ENCODE results near the gene SOCS1.

GRCh38 chr16:11234884-11235702 is 20.9 kb downstream of the SOCS1 start:
- no peak for TF ChIP-seq EZH2 (IDR thresholded peaks at IDR 0.05; ENCODE audit: borderline replicate concordance, insufficient read depth, low read length, poor library complexity, severe bottlenecking)
- no peak for TF ChIP-seq EP300 (conservative IDR thresholded peaks at IDR 0.05; ENCODE audit: poor library complexity, severe bottlenecking)
- TF ChIP-seq CTCF (IDR thresholded peaks at IDR 0.05; ENCODE audit: poor library complexity, severe bottlenecking) = no peak
- no peak for TF ChIP-seq REST (IDR thresholded peaks at IDR 0.05; ENCODE audit: borderline replicate concordance)
- TF ChIP-seq TAF1 (IDR thresholded peaks at IDR 0.05; ENCODE audit: low read depth) = no peak
- TF ChIP-seq POLR2AphosphoS5 (IDR thresholded peaks at IDR 0.05) = no peak
